22Rv1 (cell line): ENCODE measurements around the gene MAP2K3.

Source experiments
- CTCF ChIP-seq: fragments of 450-650 bp; IDR thresholded peaks from 2 replicates; pipeline ENCODE4 v1.5.1; 2017; ENCODE audit warnings: mild to moderate bottlenecking
- ZFX ChIP-seq: fragments of 450-650 bp; IDR thresholded peaks from 2 replicates; pipeline ENCODE4 v1.6.1; 2017; ENCODE audit warnings: antibody characterized with exemption, borderline replicate concordance

GRCh38 chr17:21298983-21299519 is 14.5 kb downstream of the MAP2K3 start:
- TF ChIP-seq CTCF (no peak), ZFX (no peak)
